Mesenchymal stem cell (in vitro differentiated cells and primary cell): ENCODE data around the gene SHC3.

Experiments used
- DNase-seq: peaks from one replicate; pipeline ENCODE4 v3.0.0-alpha.2; 2013
- H2AFZ ChIP-seq: one replicate; pipeline ENCODE4 v1.6.1; 2013; ENCODE audit warnings: low read depth, mild to moderate bottlenecking, control low read depth, inconsistent platforms, low read length, moderate library complexity
- H2AK5ac ChIP-seq: 2 replicates; pipeline ENCODE4 v1.6.1; 2013; ENCODE audit warnings: low read length, moderate library complexity, mild to moderate bottlenecking, inconsistent platforms; ENCODE audit not compliant: severe bottlenecking
- H2BK120ac ChIP-seq: one replicate; pipeline ENCODE4 v1.6.1; 2013; ENCODE audit warnings: low read depth, mild to moderate bottlenecking, inconsistent platforms, low read length, moderate library complexity
- H2BK12ac ChIP-seq, 2 experiments: one replicate each; pipeline ENCODE4 v1.6.1; 2013; ENCODE audit warnings: inconsistent platforms in 2 of 2, low read length in 2 of 2, mild to moderate bottlenecking in 2 of 2, moderate library complexity in 2 of 2, control low read depth in 1 of 2
- H2BK15ac ChIP-seq: one replicate; pipeline ENCODE4 v1.6.1; 2013; ENCODE audit warnings: mild to moderate bottlenecking, low read depth, inconsistent platforms; ENCODE audit not compliant: poor library complexity, severe bottlenecking
- H2BK5ac ChIP-seq: 2 replicates; pipeline ENCODE4 v1.6.1; 2013; ENCODE audit warnings: low read depth, mild to moderate bottlenecking, low read length, control low read depth, inconsistent platforms; ENCODE audit not compliant: poor library complexity, severe bottlenecking
- H3K14ac ChIP-seq, 2 experiments: one replicate each; pipeline ENCODE4 v1.6.1; 2013; ENCODE audit warnings: inconsistent platforms in 2 of 2, low read length in 2 of 2, control low read depth in 1 of 2, mild to moderate bottlenecking in 1 of 2, moderate library complexity in 1 of 2
- H3K18ac ChIP-seq, 2 experiments: one replicate each; pipeline ENCODE4 v1.6.1; 2013; ENCODE audit warnings: inconsistent platforms in 2 of 2, low read length in 2 of 2, control low read depth in 1 of 2, low read depth in 1 of 2, mild to moderate bottlenecking in 1 of 2
- H3K23ac ChIP-seq, 2 experiments: one replicate each; pipeline ENCODE4 v1.6.1; 2013; ENCODE audit warnings: inconsistent platforms in 2 of 2, low read length in 2 of 2, mild to moderate bottlenecking in 2 of 2, moderate library complexity in 2 of 2, control low read depth in 1 of 2
- H3K27ac ChIP-seq: 2 replicates; pipeline ENCODE4 v1.5.1; 2013; ENCODE audit warnings: mild to moderate bottlenecking, moderate library complexity, low read length, control low read depth, inconsistent platforms; ENCODE audit not compliant: poor library complexity, severe bottlenecking
- H3K27me3 ChIP-seq, 2 experiments: 2 replicates each; pipeline versions ENCODE4 v1.6.1 to v1.7.0; 2013; ENCODE audit warnings: low read length in 2 of 2, mild to moderate bottlenecking in 2 of 2, moderate library complexity in 2 of 2, control low read depth in 1 of 2, inconsistent platforms in 1 of 2; ENCODE audit not compliant: control insufficient read depth in 1 of 2, insufficient read depth in 1 of 2
- H3K36me3 ChIP-seq, 2 experiments: 2 replicates each; pipeline versions ENCODE4 v1.6.1 to v1.7.0; 2013; ENCODE audit warnings: low read length in 2 of 2, control low read depth in 1 of 2, inconsistent platforms in 1 of 2, low read depth in 1 of 2, mild to moderate bottlenecking in 1 of 2; ENCODE audit not compliant: insufficient read depth in 2 of 2, control insufficient read depth in 1 of 2
- H3K4ac ChIP-seq, 2 experiments: one replicate each; pipeline ENCODE4 v1.6.1; 2013; ENCODE audit warnings: inconsistent platforms in 2 of 2, low read length in 2 of 2, mild to moderate bottlenecking in 2 of 2, moderate library complexity in 2 of 2, control low read depth in 1 of 2, low read depth in 1 of 2
- H3K4me1 ChIP-seq: 2 replicates; pipeline ENCODE4 v1.6.1; 2013; ENCODE audit warnings: low read depth, low read length, control low read depth; ENCODE audit not compliant: control insufficient read depth, insufficient read depth
- H3K4me2 ChIP-seq: 2 replicates; pipeline ENCODE4 v1.6.1; 2013; ENCODE audit warnings: low read length, mild to moderate bottlenecking, inconsistent platforms; ENCODE audit not compliant: poor library complexity, severe bottlenecking
- H3K4me3 ChIP-seq, 2 experiments: 2 replicates each; pipeline versions ENCODE4 v1.5.1 to v1.7.0; 2013; ENCODE audit warnings: low read length in 2 of 2, mild to moderate bottlenecking in 2 of 2, control low read depth in 1 of 2, low read depth in 1 of 2; ENCODE audit not compliant: insufficient read depth in 1 of 2
- H3K79me1 ChIP-seq: replicated peaks from 2 replicates; pipeline ENCODE4 v1.6.1; 2013; ENCODE audit warnings: mild to moderate bottlenecking, control low read depth, low read length, inconsistent platforms; ENCODE audit not compliant: poor library complexity, severe bottlenecking
- H3K9ac ChIP-seq: 2 replicates; pipeline ENCODE4 v1.7.0; 2013; ENCODE audit warnings: mild to moderate bottlenecking, low read length, moderate library complexity
- H3K9me3 ChIP-seq: 2 replicates; pipeline ENCODE4 v1.7.0; 2013; ENCODE audit warnings: mild to moderate bottlenecking, low read length; ENCODE audit not compliant: control insufficient read depth
- H4K8ac ChIP-seq: one replicate; pipeline ENCODE4 v1.6.1; 2013; ENCODE audit warnings: inconsistent platforms, mild to moderate bottlenecking, low read length, moderate library complexity
- H4K91ac ChIP-seq: one replicate; pipeline ENCODE4 v1.6.1; 2013; ENCODE audit warnings: mild to moderate bottlenecking, low read length, inconsistent platforms
- WGBS: methylation state at CpG from one replicate; pipeline ENCODE4 v1.1.7; 2013; ENCODE audit warnings: mixed read lengths; 5-methylcytosine and 5-hydroxymethylcytosine counted together

SHC3 gene

DNA sequence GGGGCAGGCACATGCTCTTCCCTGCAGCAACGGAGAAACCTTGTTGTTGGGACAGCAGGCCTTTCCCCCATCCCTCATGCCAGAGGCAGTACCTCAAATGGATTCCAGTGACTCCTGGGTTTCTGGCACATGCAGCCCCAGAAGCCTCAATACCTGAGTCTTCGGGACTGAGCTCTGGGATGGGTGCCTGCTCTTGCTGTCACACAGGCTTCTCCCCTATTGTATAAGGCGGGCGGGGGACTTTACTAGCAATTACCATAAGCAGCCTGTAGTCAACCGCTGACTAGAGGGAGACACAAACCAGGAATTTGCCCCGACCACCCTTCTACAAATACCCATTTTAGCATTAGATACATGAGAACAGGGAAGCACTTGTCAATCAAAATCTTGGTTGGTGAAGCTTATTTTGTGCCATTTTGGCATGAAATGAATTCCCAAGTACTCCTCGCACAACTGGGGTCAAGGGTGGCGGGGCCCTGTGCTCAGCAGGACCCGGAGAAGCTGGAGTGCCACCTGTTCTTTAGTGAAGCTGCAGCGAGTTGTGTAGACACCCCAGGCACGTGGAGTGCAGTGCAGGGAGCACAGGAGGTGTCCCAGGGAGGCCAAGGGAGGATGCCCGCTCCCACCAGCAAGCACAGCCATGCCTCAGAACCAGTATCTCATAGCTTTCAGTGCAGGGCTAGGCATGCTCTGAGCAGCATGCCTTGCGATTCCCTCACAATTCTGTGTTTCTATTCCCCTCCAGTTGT, 166.2 kb downstream of the SHC3 start:
- no peaks in the 10 kb centered on the region for H3K27me3 ChIP-seq
- H3K4me3 ChIP-seq: peak overlapping the region in 1 of 2 experiments; percentile 12
- H2BK5ac ChIP-seq: no peak overlapping the region
- H2BK12ac ChIP-seq: no peak overlapping the region
- H3K4me2 ChIP-seq: no peak overlapping the region
- no peaks in the 10 kb centered on the region for H3K9me3 ChIP-seq
- H2AK5ac ChIP-seq: no peak overlapping the region
- DNase-seq: no peak
- no peak overlapping the region for H2BK120ac ChIP-seq
- no peak overlapping the region for H3K23ac ChIP-seq
- H3K4me1 ChIP-seq: peaks cover 4% of the 10 kb centered on the region
- no peak overlapping the region for H3K4ac ChIP-seq
- no peaks in the 10 kb centered on the region for H3K79me1 ChIP-seq
- H4K91ac ChIP-seq: no peak overlapping the region
- peaks cover 4 to 12% of the 10 kb centered on the region in 2 experiments for H3K36me3 ChIP-seq
- no peak overlapping the region for H3K27ac ChIP-seq
- no peak overlapping the region for H3K9ac ChIP-seq
- no peak overlapping the region for H3K18ac ChIP-seq
- 90% methylated on average over 12 of the region's 13 CpGs for WGBS
- H4K8ac ChIP-seq: no peak overlapping the region
- H3K14ac ChIP-seq: no peak overlapping the region
- no peak overlapping the region for H2BK15ac ChIP-seq
- H2AFZ ChIP-seq: no peak overlapping the region

GRCh38 chr9:89011683-89012082, 166.9 kb downstream of the SHC3 start:
- Histone ChIP-seq H3K18ac (no peak overlapping the region), H4K8ac (no peak overlapping the region), H3K9me3 (no peaks in the 10 kb centered on the region), H3K36me3 (peaks cover 4 to 12% of the 10 kb centered on the region in 2 experiments), H3K14ac (no peak overlapping the region), H3K9ac (no peak overlapping the region), H3K23ac (no peak overlapping the region), H2AK5ac (no peak overlapping the region), H3K27me3 (no peaks in the 10 kb centered on the region), H3K4ac (no peak overlapping the region), H2BK5ac (no peak overlapping the region), H2BK120ac (no peak overlapping the region), H2AFZ (no peak overlapping the region), H2BK15ac (no peak overlapping the region), H3K27ac (no peak overlapping the region), H3K79me1 (no peaks in the 10 kb centered on the region), H3K4me2 (no peak overlapping the region), H4K91ac (no peak overlapping the region), H3K4me1 (peaks cover 4% of the 10 kb centered on the region), H3K4me3 (no peak overlapping the region), H2BK12ac (no peak overlapping the region)
- DNase-seq: no peak
- WGBS: 98% methylated on average over 2 of the region's 2 CpGs

- Histone ChIP-seq H4K91ac (no peak overlapping the region), H3K27me3 (no peaks in the 10 kb centered on the region)
Observed at GRCh38 chr9:89010526-89011111, 168.0 kb downstream of the SHC3 start.

DNA sequence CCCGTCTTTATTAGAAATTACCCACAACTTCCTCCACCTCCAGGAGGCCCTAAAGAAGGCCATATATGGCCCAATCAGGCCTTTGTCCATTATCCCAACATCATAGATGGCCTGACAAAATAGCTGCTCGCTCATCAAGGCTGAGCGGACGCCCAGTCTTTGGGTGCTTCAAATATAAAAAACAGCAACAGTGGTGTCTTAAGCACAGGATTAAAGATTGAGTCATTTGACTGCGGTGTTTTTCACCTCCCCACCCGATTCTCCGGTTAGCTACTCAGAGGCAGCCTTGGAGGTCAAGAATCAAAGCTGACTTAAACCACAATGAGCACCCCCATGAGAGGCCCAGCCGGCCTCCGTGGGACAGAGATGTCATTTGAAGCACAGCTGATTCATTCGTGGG, 168.6 kb downstream of the SHC3 start:
- no peak overlapping the region for H3K4me2 ChIP-seq
- H3K14ac ChIP-seq: no peak overlapping the region
- DNase-seq: no peak
- H3K23ac ChIP-seq: no peak overlapping the region
- H3K27ac ChIP-seq: no peak overlapping the region
- peaks cover 12% of the 10 kb centered on the region in 2 experiments for H3K36me3 ChIP-seq
- no peaks in the 10 kb centered on the region for H3K9me3 ChIP-seq
- WGBS: 74% methylated on average over 10 of the region's 10 CpGs
- H2AFZ ChIP-seq: no peak overlapping the region
- H4K8ac ChIP-seq: no peak overlapping the region
- no peak overlapping the region for H2BK5ac ChIP-seq
- H4K91ac ChIP-seq: no peak overlapping the region
- no peaks in the 10 kb centered on the region for H3K27me3 ChIP-seq
- H3K4ac ChIP-seq: no peak overlapping the region
- no peak overlapping the region for H2BK12ac ChIP-seq
- peaks cover 4% of the 10 kb centered on the region for H3K4me1 ChIP-seq
- no peak overlapping the region for H2BK15ac ChIP-seq
- H3K79me1 ChIP-seq: no peaks in the 10 kb centered on the region
- H2BK120ac ChIP-seq: no peak overlapping the region
- H3K4me3 ChIP-seq: no peak overlapping the region
- no peak overlapping the region for H2AK5ac ChIP-seq
- no peak overlapping the region for H3K18ac ChIP-seq
- H3K9ac ChIP-seq: no peak overlapping the region

More at GRCh38 chr9:89010526-89011111, 168.0 kb downstream of the SHC3 start:
- no peaks in the 10 kb centered on the region for H3K9me3 ChIP-seq
- peak overlapping the region in 1 of 2 experiments; percentile 18 for H3K18ac ChIP-seq
- H2BK5ac ChIP-seq: no peak overlapping the region
- no peaks in the 10 kb centered on the region for H3K79me1 ChIP-seq
- no peak overlapping the region for H2BK120ac ChIP-seq
- no peak overlapping the region for H3K4me3 ChIP-seq
- H2BK15ac ChIP-seq: no peak overlapping the region
- DNase-seq: no peak
- no peak overlapping the region for H3K9ac ChIP-seq
- no peak overlapping the region for H3K23ac ChIP-seq
- peaks cover 7 to 12% of the 10 kb centered on the region in 2 experiments for H3K36me3 ChIP-seq
- H3K4me2 ChIP-seq: no peak overlapping the region
- WGBS: 92% methylated on average over 5 of the region's 6 CpGs
- H3K4ac ChIP-seq: no peak overlapping the region
- H2AK5ac ChIP-seq: no peak overlapping the region
- peaks cover 4% of the 10 kb centered on the region for H3K4me1 ChIP-seq
- no peak overlapping the region for H3K27ac ChIP-seq
- H2AFZ ChIP-seq: no peak overlapping the region
- H3K14ac ChIP-seq: no peak overlapping the region
- peak overlapping the region in 1 of 2 experiments; percentile 12 for H2BK12ac ChIP-seq
- H4K8ac ChIP-seq: no peak overlapping the region
